GM19240 (cell line): ENCODE results near the gene CLTCL1.

Experiments used
- DNase-seq: peaks from one replicate; pipeline ENCODE4 v3.0.0; 2011; ENCODE audit warnings: low spot score; ENCODE audit not compliant: insufficient read length

The CLTCL1 gene

GRCh38 chr22:19132693-19133400 lies 158.7 kb downstream of the CLTCL1 start:
- DNase-seq, result no peak

GRCh38 chr22:19132153-19132552 lies 159.4 kb downstream of the CLTCL1 start:
- DNase-seq, result no peak

GRCh38 chr22:19131685-19132015 lies 159.9 kb downstream of the CLTCL1 start:
- no peak for DNase-seq

- no peak for DNase-seq
Observed at GRCh38 chr22:19130959-19131684, 160.4 kb downstream of the CLTCL1 start, which contains the start of gene TSSK2. TSSK2 (plus strand) TSS chr22:19131308; CDS start chr22:19131400, 92 bp downstream.

GRCh38 chr22:19129871-19130270 lies 161.6 kb downstream of the CLTCL1 start:
- no peak for DNase-seq
